ENCODE data around the gene ZBED5.
"Not testable (repeated sequence)": the region's sequence is repeated elsewhere in the genome, so short reads cannot be mapped to it uniquely, and the experiment has no call there.

ZBED5 gene

DNA sequence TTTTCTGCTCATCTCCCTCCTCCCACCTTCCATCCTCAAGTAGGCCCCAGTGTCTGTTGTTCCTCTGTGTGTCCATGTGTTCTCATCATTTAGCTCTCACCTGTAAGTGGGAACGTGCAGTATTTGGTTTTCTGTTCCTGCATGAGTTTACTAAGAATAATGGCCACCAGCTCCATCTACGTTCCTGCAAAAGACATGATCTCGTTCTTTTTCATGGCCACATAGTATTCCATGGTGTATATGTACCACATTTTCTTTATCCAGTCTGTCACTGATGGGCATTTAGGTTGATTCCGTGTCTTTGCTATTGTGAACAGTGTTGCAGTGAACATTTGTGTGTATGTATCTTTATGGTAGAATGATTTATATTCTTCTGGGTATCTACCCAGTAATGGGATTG is 21.0 kb downstream of the ZBED5 start:
- DNase-seq = not testable (repeated sequence)

- no peak for DNase-seq
These were observed 28.7 kb downstream of the ZBED5 start for GRCh38 chr11:10829139-10829538.

GRCh38 chr11:10828402-10828801 is 29.5 kb downstream of the ZBED5 start:
- DNase-seq = no peak

- DNase-seq = peak in 2 of 4 experiments; percentile 29 to 31
These were observed 33.0 kb downstream of the ZBED5 start for GRCh38 chr11:10824888-10825287.

DNA sequence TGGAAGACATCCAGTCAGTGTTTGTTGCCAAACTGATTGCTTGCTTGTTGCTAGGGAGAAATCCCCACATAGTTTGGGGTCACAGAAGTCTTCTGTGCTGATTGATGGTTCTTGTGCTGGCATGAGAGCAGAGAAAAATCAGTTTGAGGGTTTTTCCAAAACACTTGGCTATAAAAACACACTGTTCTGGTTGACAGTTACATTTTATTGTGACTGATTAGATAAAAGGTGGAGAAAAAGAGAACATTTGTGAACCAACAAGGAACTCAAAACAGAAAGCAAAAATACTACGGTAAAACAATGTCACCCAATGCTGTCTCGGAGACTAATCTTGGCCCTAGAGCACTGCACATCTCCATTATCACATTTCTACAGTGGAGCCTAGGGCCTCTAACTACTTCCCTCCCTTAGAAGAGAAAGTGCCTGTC is 34.7 kb downstream of the ZBED5 start:
- no peak for DNase-seq

DNA sequence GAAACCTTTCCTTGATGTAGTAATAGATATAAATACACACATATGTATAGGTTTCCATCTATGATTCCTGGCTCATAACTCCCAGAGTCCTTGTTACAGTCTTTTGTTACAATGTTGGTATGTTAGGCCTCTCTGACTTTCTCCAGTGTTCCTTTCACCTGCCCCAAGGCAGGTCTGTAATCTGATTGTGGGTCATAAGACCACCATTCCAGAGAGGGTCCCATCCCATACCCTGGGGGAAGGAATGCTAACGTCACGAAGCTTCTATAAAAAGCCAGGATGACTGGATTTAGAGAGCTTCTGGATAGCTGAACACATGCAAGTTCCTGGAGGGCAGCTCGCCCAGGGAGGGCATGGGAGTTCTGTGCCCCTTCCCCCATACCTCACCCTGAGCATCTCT is 35.4 kb downstream of the ZBED5 start:
- DNase-seq = not testable (repeated sequence)

DNA sequence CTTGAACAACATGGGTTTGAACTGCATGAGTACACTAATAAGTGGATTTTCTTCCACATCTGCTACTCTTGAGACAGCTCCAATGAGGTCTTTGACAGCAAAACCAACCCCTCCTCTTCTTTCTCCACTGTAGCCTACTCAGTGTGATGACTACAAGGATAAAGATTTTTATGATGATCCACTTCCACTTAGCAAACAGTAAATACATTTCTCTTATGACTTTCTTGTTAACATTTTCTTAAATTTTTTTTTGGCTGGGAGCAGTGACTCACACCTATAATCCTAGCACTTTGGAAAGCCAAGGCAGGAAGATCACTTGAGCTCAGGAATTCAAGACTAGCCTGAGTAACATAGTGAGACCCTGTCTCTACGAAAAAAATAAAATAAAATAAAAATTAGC is 39.3 kb downstream of the ZBED5 start:
- DNase-seq = no peak

DNA sequence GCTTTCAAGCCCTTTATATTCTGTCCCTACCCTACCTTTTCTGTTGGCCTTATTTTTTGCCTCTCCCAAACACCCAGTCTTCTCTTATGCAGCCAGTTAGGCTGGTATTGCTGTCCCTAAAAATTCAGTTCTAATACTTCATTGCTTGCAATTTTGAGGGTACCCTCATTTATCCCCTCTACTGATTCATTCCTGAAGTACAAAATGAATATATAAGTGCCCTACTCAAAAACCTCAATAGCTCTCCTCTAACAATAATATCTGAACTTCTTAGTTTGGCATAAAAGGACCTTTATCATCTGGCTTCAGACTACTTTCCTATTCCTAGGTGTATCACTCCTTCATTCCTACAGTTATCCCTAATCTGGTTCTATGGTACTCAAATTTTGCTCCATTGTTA is 43.9 kb downstream of the ZBED5 start:
- DNase-seq = no peak

GRCh38 chr11:10809373-10810160 is 48.3 kb downstream of the ZBED5 start:
- peak in 1 of 4 experiments; percentile 61 for DNase-seq

- peak; percentile 99 for DNase-seq
These were observed 49.1 kb downstream of the ZBED5 start, which contains the start of gene EIF4G2 for GRCh38 chr11:10808553-10809372. Gene EIF4G2, minus strand, starts transcription at chr11:10808926.

DNA sequence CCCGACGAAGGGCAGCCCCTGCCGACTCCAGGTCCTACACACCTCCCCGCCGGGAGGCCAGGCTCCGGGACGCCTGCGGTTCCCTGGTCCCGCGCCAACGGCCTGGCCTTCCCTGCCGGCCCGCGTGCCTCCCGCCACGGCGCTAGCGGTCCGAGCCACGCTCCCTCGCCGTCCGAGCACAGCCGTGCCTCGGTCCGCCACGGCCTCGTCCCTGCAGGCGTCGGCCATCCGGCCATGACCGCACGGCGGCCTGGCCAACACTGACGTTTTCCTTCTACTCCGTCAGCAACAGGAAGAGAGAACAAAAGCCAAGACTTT is 49.7 kb downstream of the ZBED5 start:
- no peak for DNase-seq

- DNase-seq = peak; percentile 78 to 93 (median 89)
These were observed 50.2 kb downstream of the ZBED5 start for GRCh38 chr11:10807493-10808234.

GRCh38 chr11:10806206-10806605 is 51.6 kb downstream of the ZBED5 start:
- no peak for DNase-seq

GRCh38 chr11:10805741-10806140 is 52.1 kb downstream of the ZBED5 start:
- DNase-seq = no peak

- DNase-seq = no peak
These were observed 54.2 kb downstream of the ZBED5 start for GRCh38 chr11:10803676-10804075.

Measured in suppressor macrophage (primary cell).